ENCODE measurements around the gene ROBO1.
"Not testable (repeated sequence)": the region's sequence is repeated elsewhere in the genome, so short reads cannot be mapped to it uniquely, and the experiment has no call there.

DNA sequence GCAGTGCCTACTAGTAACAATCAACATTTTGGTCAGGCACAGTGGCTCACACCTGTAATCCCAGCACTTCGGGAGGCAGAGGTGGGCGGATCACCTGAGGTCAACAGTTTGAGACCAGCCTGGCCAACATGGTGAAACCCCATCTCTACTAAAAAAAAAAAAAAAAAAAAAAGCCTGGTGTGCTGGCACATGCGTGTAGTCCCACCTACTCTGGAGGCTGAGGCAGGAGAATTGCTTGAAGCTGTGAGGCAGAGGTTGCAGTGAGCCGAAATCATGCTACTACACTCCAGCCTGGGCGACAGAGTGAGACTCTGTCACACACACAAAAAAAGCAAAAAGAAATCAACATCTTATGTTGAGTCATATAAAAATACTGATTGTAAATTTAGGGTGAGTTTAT lies 1043.4 kb downstream of the ROBO1 start:
- not testable (repeated sequence) for TF ChIP-seq CTCF (conservative IDR thresholded peaks at IDR 0.05; ENCODE audit: low read depth, low read length); EZH2 (IDR thresholded peaks at IDR 0.05; ENCODE audit: borderline replicate concordance, low read depth, low read length, poor library complexity, severe bottlenecking)

All from A673 (cell line).